DND-41 (cell line): ENCODE results near the gene LYZL1.

ENCODE experiments used
- ATAC-seq: fragments of 200-7000 bp; cut with Tn5 transposase; 3 replicates; pipeline ENCODE4 v1.9.1; 2021; ENCODE audit warnings: low read depth; ENCODE audit not compliant: insufficient read depth
- DNase-seq: peaks from one replicate; pipeline ENCODE4 v3.0.0-alpha.2; 2020
- H2AFZ ChIP-seq: 2 replicates; pipeline ENCODE4 v1.6.0; 2012; ENCODE audit warnings: low read depth, low read length
- H3K27ac ChIP-seq: 2 replicates; pipeline ENCODE4 v1.5.1; 2012; ENCODE audit warnings: low read length, inconsistent platforms
- H3K27me3 ChIP-seq: fragments of 200-600 bp; sonication (generic); 2 replicates; pipeline ENCODE4 v1.6.0; 2012; ENCODE audit warnings: low read length, mild to moderate bottlenecking, inconsistent platforms; ENCODE audit not compliant: insufficient read depth, poor library complexity
- H3K36me3 ChIP-seq: 2 replicates; pipeline ENCODE4 v1.5.1; 2012; ENCODE audit warnings: low read length, inconsistent platforms; ENCODE audit not compliant: insufficient read depth
- H3K4me1 ChIP-seq: 2 replicates; pipeline ENCODE4 v1.5.1; 2012; ENCODE audit warnings: mild to moderate bottlenecking, low read length; ENCODE audit not compliant: insufficient read depth
- H3K4me2 ChIP-seq: 2 replicates; pipeline ENCODE4 v1.6.0; 2012; ENCODE audit warnings: mild to moderate bottlenecking, moderate library complexity, low read length, inconsistent platforms; ENCODE audit not compliant: insufficient read depth
- H3K4me3 ChIP-seq, 2 experiments: fragments of 200-600 bp in 1 of 2; shearing (Covaris generic) in 1 of 2; 2 replicates each; pipeline ENCODE4 v1.5.1; 2012 to 2016; ENCODE audit warnings: inconsistent platforms in 2 of 2, low read length in 2 of 2, mild to moderate bottlenecking in 2 of 2, low read depth in 1 of 2, moderate library complexity in 1 of 2
- H3K79me2 ChIP-seq: 2 replicates; pipeline ENCODE4 v1.6.0; 2012; ENCODE audit warnings: low read length, inconsistent platforms; ENCODE audit not compliant: insufficient read depth
- H3K9ac ChIP-seq: 2 replicates; pipeline ENCODE4 v1.6.0; 2012; ENCODE audit warnings: low read depth, mild to moderate bottlenecking, inconsistent platforms, low read length, moderate library complexity
- H3K9me3 ChIP-seq: 2 replicates; pipeline ENCODE4 v1.5.1; 2012; ENCODE audit warnings: low read length, moderate library complexity, mild to moderate bottlenecking, inconsistent platforms; ENCODE audit not compliant: insufficient read depth, severe bottlenecking
- H4K20me1 ChIP-seq: 2 replicates; pipeline ENCODE4 v1.6.0; 2012; ENCODE audit warnings: low read length; ENCODE audit not compliant: insufficient read depth
- CTCF ChIP-seq: IDR thresholded peaks from 2 replicates; pipeline ENCODE4 v1.5.1; 2012; ENCODE audit warnings: borderline replicate concordance, low read length, moderate library complexity, mild to moderate bottlenecking; ENCODE audit not compliant: poor library complexity, severe bottlenecking; ENCODE audit errors: extremely low read depth
- EZH2 ChIP-seq: IDR thresholded peaks from 3 replicates; pipeline ENCODE4 v1.6.1; 2012; ENCODE audit warnings: borderline replicate concordance, low read depth, mild to moderate bottlenecking, moderate library complexity, low read length, inconsistent platforms; ENCODE audit not compliant: severe bottlenecking

The LYZL1 gene

DNA sequence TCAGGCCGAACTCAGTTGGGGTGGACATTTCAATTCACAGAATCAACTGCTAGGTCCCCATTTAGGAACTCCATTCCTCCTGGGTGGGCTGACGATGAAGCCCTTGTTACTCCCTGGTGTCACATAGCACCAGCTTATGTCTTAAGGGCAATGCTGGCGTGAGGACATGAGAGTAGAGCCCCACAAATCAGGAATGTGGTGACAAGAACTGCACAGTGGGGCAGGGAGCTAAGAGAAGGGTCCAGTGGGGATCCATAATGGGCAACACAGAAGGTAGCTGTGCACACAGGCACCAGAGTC is 57.0 kb downstream of the LYZL1 start:
- no peak overlapping the region for H3K27ac ChIP-seq
- TF ChIP-seq EZH2 (no peak), CTCF (no peak)
- DNase-seq (no peak), ATAC-seq (no peak)
- H3K36me3 ChIP-seq = no peaks in the 10 kb centered on the region
- no peak overlapping the region for H3K4me3 ChIP-seq
- H3K4me1 ChIP-seq = peaks cover 9% of the 10 kb centered on the region
- no peak overlapping the region for H3K9ac ChIP-seq
- no peaks in the 10 kb centered on the region for H3K79me2 ChIP-seq
- H3K9me3 ChIP-seq = peaks cover 8% of the 10 kb centered on the region
- H2AFZ ChIP-seq = no peak overlapping the region
- peaks cover 2% of the 10 kb centered on the region for H3K27me3 ChIP-seq
- no peaks in the 10 kb centered on the region for H4K20me1 ChIP-seq
- no peak overlapping the region for H3K4me2 ChIP-seq

- Histone ChIP-seq H4K20me1 (no peaks in the 10 kb centered on the region), H2AFZ (no peak overlapping the region), H3K27ac (no peak overlapping the region), H3K4me1 (peaks cover 9% of the 10 kb centered on the region), H3K27me3 (peaks cover 2% of the 10 kb centered on the region), H3K9me3 (peaks cover 8% of the 10 kb centered on the region), H3K9ac (no peak overlapping the region), H3K79me2 (no peaks in the 10 kb centered on the region), H3K4me3 (no peak overlapping the region), H3K4me2 (no peak overlapping the region), H3K36me3 (no peaks in the 10 kb centered on the region)
- no peak for DNase-seq
- TF ChIP-seq EZH2 = no peak
- TF ChIP-seq CTCF = no peak
- ATAC-seq = no peak
Measured at GRCh38 chr10:29346296-29347001, 57.6 kb downstream of the LYZL1 start.

DNA sequence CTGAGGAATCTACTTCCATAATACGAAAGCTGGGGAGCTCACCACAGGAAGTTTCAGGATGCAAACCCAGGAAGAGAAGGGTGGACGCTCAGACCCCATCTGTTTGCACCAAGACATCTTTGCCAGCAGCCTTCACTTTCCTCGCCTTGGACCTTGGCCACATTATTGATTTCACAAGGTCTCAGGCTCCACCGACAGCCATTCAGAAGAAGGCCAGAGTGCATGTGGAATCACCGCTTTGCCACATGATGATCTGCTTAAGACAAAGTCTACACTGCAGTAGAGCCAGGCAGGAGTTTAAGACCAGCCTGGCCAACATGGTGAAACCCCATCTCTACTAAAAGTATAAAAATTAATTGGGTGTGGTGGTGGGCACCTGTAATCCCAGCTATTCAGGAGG is 60.0 kb downstream of the LYZL1 start:
- TF ChIP-seq EZH2 (no peak), CTCF (no peak)
- H3K79me2 ChIP-seq = no peaks in the 10 kb centered on the region
- peaks cover 2% of the 10 kb centered on the region for H3K27me3 ChIP-seq
- H3K36me3 ChIP-seq = no peaks in the 10 kb centered on the region
- ATAC-seq = no peak
- H4K20me1 ChIP-seq = no peaks in the 10 kb centered on the region
- H3K4me1 ChIP-seq = peaks cover 1% of the 10 kb centered on the region; the same call in 1 of the 2 replicates
- no peak overlapping the region for H3K4me3 ChIP-seq
- no peaks in the 10 kb centered on the region for H3K9me3 ChIP-seq
- H2AFZ ChIP-seq = no peak overlapping the region
- no peak overlapping the region for H3K4me2 ChIP-seq
- DNase-seq = no peak
- no peak overlapping the region for H3K9ac ChIP-seq
- H3K27ac ChIP-seq = no peak overlapping the region
